ENCODE data around the gene PPP1R9B. TPM values are rescaled to one million over a fixed set of nuclear protein-coding genes. Genes with fewer than 3 reads are reported as not detected.
A peak's percentile ranks its signal among the peaks of the same experiment; 100 is the strongest.

Gene PPP1R9B
- total RNA-seq, 1 experiment from 2014 or later: 23.0 TPM

GRCh38 chr17:50188921-50189549 lies 38.6 kb upstream of the PPP1R9B start:
- no peak overlapping the region for H4K8ac ChIP-seq (replicated peaks; ENCODE audit: insufficient read length, low read depth, low read length)
- H3K4me1 Mint-ChIP-seq: peaks cover 10 to 13% of the 10 kb centered on the region in 2 experiments
- no peaks in the 10 kb centered on the region for H3K27me3 ChIP-seq (ENCODE audit: insufficient read depth, low read length)
- no peak for TF ChIP-seq CTCF (conservative IDR thresholded peaks at IDR 0.05)
- no peaks in the 10 kb centered on the region for H3K9me3 ChIP-seq (ENCODE audit: control insufficient read depth, low read depth, low read length)
- no peaks in the 10 kb centered on the region for H3K23me2 ChIP-seq (ENCODE audit: insufficient read length, low read depth, low read length, poor library complexity, severe bottlenecking)
- H3K27me3 Mint-ChIP-seq (ENCODE audit: low read depth): no peaks in the 10 kb centered on the region
- no peak overlapping the region for H3K18ac ChIP-seq (ENCODE audit: insufficient read length, low read depth, low read length)
- WGBS (ENCODE audit: extremely low coverage, insufficient read length, low lambda C conversion rate): no CpG with 5 or more reads among the region's 11 CpGs
- no peaks in the 10 kb centered on the region for H4K20me1 ChIP-seq (ENCODE audit: control insufficient read depth, insufficient read depth, insufficient read length)
- H2BK12ac ChIP-seq (ENCODE audit: insufficient read length, low read depth, low read length): no peak overlapping the region
- no peaks in the 10 kb centered on the region for H3K79me1 ChIP-seq (ENCODE audit: insufficient read depth, low read depth, low read length, poor library complexity, severe bottlenecking)
- H4K91ac ChIP-seq (ENCODE audit: insufficient read length, low read depth, low read length): no peak overlapping the region
- H3K79me2 ChIP-seq (ENCODE audit: insufficient read depth, low read length): no peaks in the 10 kb centered on the region
- H3K9me3 Mint-ChIP-seq: no peaks in the 10 kb centered on the region
- no peak overlapping the region for H3T11ph ChIP-seq (ENCODE audit: low read length)
- no peak overlapping the region for H2BK5ac ChIP-seq (ENCODE audit: insufficient read length, low read length)
- no peak overlapping the region for H2AFZ ChIP-seq (ENCODE audit: low read length)
- no peak overlapping the region for H3K23ac ChIP-seq (ENCODE audit: insufficient read length, low read depth, low read length)
- H3K14ac ChIP-seq (ENCODE audit: insufficient read depth, low read length): no peak overlapping the region
- H2AK5ac ChIP-seq (ENCODE audit: insufficient read length, low read length): no peak overlapping the region
- no peak overlapping the region for H2BK20ac ChIP-seq (ENCODE audit: low read depth, low read length, poor library complexity, severe bottlenecking)
- no peak overlapping the region for H2BK15ac ChIP-seq (ENCODE audit: low read depth, low read length)
- H3K4ac ChIP-seq (ENCODE audit: low read depth, low read length): no peak overlapping the region
- H3K9ac ChIP-seq (ENCODE audit: extremely low read depth, insufficient read length, low read length): no peak overlapping the region
- no peak for DNase-seq
- no peak overlapping the region for H3K27ac ChIP-seq (ENCODE audit: insufficient read length, low read depth, low read length)
- H3K4me2 ChIP-seq (ENCODE audit: insufficient read depth, insufficient read length, low read length): no peak overlapping the region
- peak overlapping the region in 1 of 3 experiments; percentile 10; a peak in 1 of 7 replicates for H3K27ac Mint-ChIP-seq
- H3K36me3 Mint-ChIP-seq (ENCODE audit: insufficient read depth in 1 of 3, low read depth in 3 of 3): peaks cover 5 to 79% (median 75%) of the 10 kb centered on the region in 3 experiments; a peak in 6 of 7 replicates
- H3K4me3 Mint-ChIP-seq: no peak overlapping the region; a peak in 1 of 5 replicates
- H4K5ac ChIP-seq (ENCODE audit: insufficient read length, low read depth, low read length): no peak overlapping the region
- no peaks in the 10 kb centered on the region for H3K4me1 ChIP-seq (ENCODE audit: insufficient read depth, low read length)
- H2BK120ac ChIP-seq (ENCODE audit: low read depth, low read length, poor library complexity, severe bottlenecking): no peak overlapping the region
- no peak overlapping the region for H3K56ac ChIP-seq (ENCODE audit: insufficient read length, low read depth, low read length)
